ENCODE data around the gene NMT2. TPM values are rescaled to one million over a fixed set of nuclear protein-coding genes. Genes with fewer than 3 reads are reported as not detected.

The NMT2 gene
- total and polyA plus RNA-seq, 2 of the 4 experiments (the other 2 are of a cell fraction), result 18.7 to 41.0 TPM

- no peak overlapping the region for H4K91ac ChIP-seq (ENCODE audit: insufficient read depth, low read depth, low read length)
- no peaks in the 10 kb centered on the region for H4K20me1 ChIP-seq (ENCODE audit: insufficient read depth, low read length)
- WGBS, 2 experiments (ENCODE audit: extremely low coverage in 2 of 2, insufficient read length in 1 of 2), result no CpG with 5 or more reads among the region's 4 CpGs
- ChIA-PET CTCF (no interaction called here), POLR2A (ENCODE audit: unreplicated experiment) (no interaction called here)
- H3K9ac ChIP-seq (ENCODE audit: low read depth, low read length), result no peak overlapping the region
- peak; percentile 72 for ATAC-seq (ENCODE audit: low read depth)
- H3K9me3 ChIP-seq (ENCODE audit: control insufficient read depth, insufficient read depth, low read length), result no peaks in the 10 kb centered on the region
- H3K4me1 ChIP-seq (ENCODE audit: control insufficient read depth, insufficient read depth, low read length), result no peaks in the 10 kb centered on the region
- H3K27me3 ChIP-seq (ENCODE audit: control insufficient read depth, insufficient read depth, low read length), result no peaks in the 10 kb centered on the region
- H3K4me3 ChIP-seq (ENCODE audit: insufficient read depth, low read depth, low read length), result no peak overlapping the region
- no peaks in the 10 kb centered on the region; the same call in 1 of the 2 replicates for H3K9me1 ChIP-seq (ENCODE audit: insufficient read depth, low read length)
- no peak overlapping the region for H2AK5ac ChIP-seq (ENCODE audit: low read depth, low read length)
- no peak overlapping the region for H3K4me2 ChIP-seq (ENCODE audit: low read depth, low read length)
- dilution Hi-C loops (cut with HindIII; ENCODE audit: low sequenced_read_pairs, unreplicated experiment), result no loop called here
- peak; percentile 49 for DNase-seq
- no peak overlapping the region for H3K23ac ChIP-seq (ENCODE audit: low read depth, low read length)
- H2BK15ac ChIP-seq (ENCODE audit: low read depth, low read length), result no peak overlapping the region
- no peak overlapping the region for H2BK20ac ChIP-seq (ENCODE audit: low read depth, low read length)
- H3K4ac ChIP-seq (ENCODE audit: low read depth, low read length), result no peak overlapping the region
- no TSS peak for BruUV-seq (replicated peaks)
- H3K79me1 ChIP-seq (ENCODE audit: low read depth in 1 of 2, low read length in 2 of 2), result peaks cover 8 to 10% of the 10 kb centered on the region in 2 experiments
- no peak overlapping the region for H4K8ac ChIP-seq (ENCODE audit: low read depth in 2 of 2, low read length in 2 of 2)
- no peak overlapping the region for H3K27ac ChIP-seq (ENCODE audit: insufficient read depth, low read length)
- intact Hi-C loops (cut with micrococcal nuclease), result no loop called here
- H2BK5ac ChIP-seq (ENCODE audit: low read depth, low read length, poor library complexity, severe bottlenecking), result no peak overlapping the region
- no peak overlapping the region for H4K5ac ChIP-seq (ENCODE audit: low read depth, low read length)
- H2BK120ac ChIP-seq (ENCODE audit: low read depth, low read length), result no peak overlapping the region
- H2AK9ac ChIP-seq (replicated peaks; ENCODE audit: low read depth, low read length, poor library complexity), result no peak overlapping the region
- H3K36me3 ChIP-seq (ENCODE audit: control insufficient read depth, insufficient read depth, low read length), result peaks cover 20% of the 10 kb centered on the region
- no peak overlapping the region for H3K56ac ChIP-seq (ENCODE audit: extremely low read depth, insufficient read depth, low read length)
- in situ Hi-C loops (cut with MboI; ENCODE audit: low sequenced_read_pairs), result no loop called here
- no peak overlapping the region for H3K18ac ChIP-seq (ENCODE audit: low read depth, low read length)
- H3K14ac ChIP-seq (replicated peaks; ENCODE audit: low read depth, low read length), result no peak overlapping the region
- TF ChIP-seq CTCF (conservative IDR thresholded peaks at IDR 0.05; ENCODE audit: low read depth, low read length) (no peak), MXI1 (IDR thresholded peaks at IDR 0.05; ENCODE audit: borderline replicate concordance, low read depth, low read length) (no peak), RCOR1 (IDR thresholded peaks at IDR 0.05; ENCODE audit: insufficient replicate concordance, low read length) (no peak), NFE2L2 (IDR thresholded peaks at IDR 0.05; ENCODE audit: low read depth, low read length) (no peak), CEBPB (IDR thresholded peaks at IDR 0.05; ENCODE audit: low read depth, low read length) (no peak), RFX5 (IDR thresholded peaks at IDR 0.05; ENCODE audit: low read depth, low read length) (no peak), SMC3 (IDR thresholded peaks at IDR 0.05; ENCODE audit: low read depth, low read length) (no peak), CHD1 (IDR thresholded peaks at IDR 0.05; ENCODE audit: low read depth, low read length) (no peak), FOS (IDR thresholded peaks at IDR 0.05; ENCODE audit: low read depth, low read length) (no peak), POLR2A (IDR thresholded peaks at IDR 0.05; ENCODE audit: low read depth, low read length) (no peak), MAZ (IDR thresholded peaks at IDR 0.05; ENCODE audit: borderline replicate concordance, low read depth, low read length) (no peak), RAD21 (IDR thresholded peaks at IDR 0.05; ENCODE audit: low read length) (no peak), MAFK (IDR thresholded peaks at IDR 0.05; ENCODE audit: low read depth, low read length) (no peak), BHLHE40 (IDR thresholded peaks at IDR 0.05; ENCODE audit: low read depth, low read length) (no peak)
- TF ChIP-seq, protein P1, sequence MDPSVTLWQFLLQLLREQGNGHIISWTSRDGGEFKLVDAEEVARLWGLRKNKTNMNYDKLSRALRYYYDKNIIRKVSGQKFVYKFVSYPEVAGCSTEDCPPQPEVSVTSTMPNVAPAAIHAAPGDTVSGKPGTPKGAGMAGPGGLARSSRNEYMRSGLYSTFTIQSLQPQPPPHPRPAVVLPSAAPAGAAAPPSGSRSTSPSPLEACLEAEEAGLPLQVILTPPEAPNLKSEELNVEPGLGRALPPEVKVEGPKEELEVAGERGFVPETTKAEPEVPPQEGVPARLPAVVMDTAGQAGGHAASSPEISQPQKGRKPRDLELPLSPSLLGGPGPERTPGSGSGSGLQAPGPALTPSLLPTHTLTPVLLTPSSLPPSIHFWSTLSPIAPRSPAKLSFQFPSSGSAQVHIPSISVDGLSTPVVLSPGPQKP (IDR thresholded peaks at IDR 0.05; ENCODE audit: borderline replicate concordance, low read depth, low read length), result no peak
- TF ChIP-seq, protein P2, sequence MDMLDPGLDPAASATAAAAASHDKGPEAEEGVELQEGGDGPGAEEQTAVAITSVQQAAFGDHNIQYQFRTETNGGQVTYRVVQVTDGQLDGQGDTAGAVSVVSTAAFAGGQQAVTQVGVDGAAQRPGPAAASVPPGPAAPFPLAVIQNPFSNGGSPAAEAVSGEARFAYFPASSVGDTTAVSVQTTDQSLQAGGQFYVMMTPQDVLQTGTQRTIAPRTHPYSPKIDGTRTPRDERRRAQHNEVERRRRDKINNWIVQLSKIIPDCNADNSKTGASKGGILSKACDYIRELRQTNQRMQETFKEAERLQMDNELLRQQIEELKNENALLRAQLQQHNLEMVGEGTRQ (IDR thresholded peaks at IDR 0.05; ENCODE audit: low read depth, low read length), result no peak
- no peak overlapping the region for H2AFZ ChIP-seq (replicated peaks; ENCODE audit: low read length, poor library complexity)
These were observed 31.5 kb downstream of the NMT2 start for GRCh38 chr10:15137036-15137359.
